ENCODE data around the gene POP4.

Gene POP4

GRCh38 chr19:29631450-29631849 is 25.4 kb downstream of the POP4 start:
- no peak overlapping the region for H3K4me3 ChIP-seq (ENCODE audit: low read length)
- no peak for DNase-seq (ENCODE audit: low read depth)
- TF ChIP-seq CTCF (conservative IDR thresholded peaks at IDR 0.05; ENCODE audit: low read depth, low read length): no peak

- TF ChIP-seq CTCF (conservative IDR thresholded peaks at IDR 0.05; ENCODE audit: low read depth, low read length): no peak
- H3K4me3 ChIP-seq (ENCODE audit: low read length): no peak overlapping the region
- DNase-seq (ENCODE audit: low read depth): no peak
These were observed 27.9 kb downstream of the POP4 start for GRCh38 chr19:29634002-29634401.

GRCh38 chr19:29634423-29635130 is 28.5 kb downstream of the POP4 start:
- no peak for TF ChIP-seq CTCF (conservative IDR thresholded peaks at IDR 0.05; ENCODE audit: low read depth, low read length)
- no peak overlapping the region for H3K4me3 ChIP-seq (ENCODE audit: low read length)
- no peak for DNase-seq (ENCODE audit: low read depth)

GRCh38 chr19:29635963-29636362 is 29.9 kb downstream of the POP4 start:
- H3K4me3 ChIP-seq (ENCODE audit: low read length): no peak overlapping the region
- no peak for TF ChIP-seq CTCF (conservative IDR thresholded peaks at IDR 0.05; ENCODE audit: low read depth, low read length)
- no peak for DNase-seq (ENCODE audit: low read depth)

GRCh38 chr19:29636553-29637360 is 30.7 kb downstream of the POP4 start:
- no peak overlapping the region for H3K4me3 ChIP-seq (ENCODE audit: low read length)
- no peak for DNase-seq (ENCODE audit: low read depth)
- TF ChIP-seq CTCF (conservative IDR thresholded peaks at IDR 0.05; ENCODE audit: low read depth, low read length): no peak

- H3K4me3 ChIP-seq (ENCODE audit: low read length): no peak overlapping the region
- TF ChIP-seq CTCF (conservative IDR thresholded peaks at IDR 0.05; ENCODE audit: low read depth, low read length): no peak
- DNase-seq (ENCODE audit: low read depth): no peak
These were observed 33.0 kb downstream of the POP4 start for GRCh38 chr19:29639086-29639485.

GRCh38 chr19:29640231-29640630 is 34.1 kb downstream of the POP4 start:
- no peak overlapping the region for H3K4me3 ChIP-seq (ENCODE audit: low read length)
- TF ChIP-seq CTCF (conservative IDR thresholded peaks at IDR 0.05; ENCODE audit: low read depth, low read length): no peak
- DNase-seq (ENCODE audit: low read depth): no peak
